GM06990 (cell line): ENCODE results near the gene NCOA1.

Experiments
- DNase-seq: peaks from one replicate; pipeline ENCODE4 v3.0.0-alpha.2; 2011; ENCODE audit not compliant: insufficient read length; ENCODE audit errors: extremely low read depth
- H3K27me3 ChIP-seq: replicated peaks from 2 replicates; pipeline ENCODE4 v1.6.0; 2011; ENCODE audit warnings: low read length; ENCODE audit not compliant: control insufficient read depth, insufficient read depth
- H3K36me3 ChIP-seq: 2 replicates; pipeline ENCODE4 v1.5.1; 2011; ENCODE audit warnings: low read length; ENCODE audit not compliant: control insufficient read depth, insufficient read depth
- H3K4me3 ChIP-seq: replicated peaks from 2 replicates; pipeline ENCODE4 v1.5.1; 2011; ENCODE audit warnings: low read depth, mild to moderate bottlenecking, control low read depth, low read length
- TF ChIP-seq, protein P1 (sequence below): IDR thresholded peaks from 2 replicates; pipeline ENCODE4 v1.5.1; 2011; ENCODE audit warnings: low read length, control low read depth, mild to moderate bottlenecking, inconsistent platforms; ENCODE audit not compliant: insufficient read depth, poor library complexity, severe bottlenecking

The NCOA1 gene

DNA sequence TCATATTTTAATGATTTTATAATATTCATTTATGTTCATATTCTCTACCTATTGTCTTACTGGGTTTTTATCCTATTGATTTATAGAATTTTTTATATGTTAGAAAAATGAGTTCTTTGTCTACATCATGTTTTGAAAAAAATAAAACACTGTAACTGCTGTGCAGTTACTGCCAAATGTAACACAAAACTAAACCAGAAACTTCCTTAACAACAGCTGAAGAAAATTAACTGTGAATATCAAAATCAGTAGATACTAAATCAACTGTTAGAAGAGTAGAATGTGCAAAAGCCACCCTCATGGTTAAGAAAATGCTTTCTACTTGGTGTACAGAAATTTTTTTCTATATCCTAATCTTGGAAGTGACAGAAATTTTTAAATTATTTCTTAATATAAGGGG is 232.6 kb downstream of the NCOA1 start:
- TF ChIP-seq, protein P1, sequence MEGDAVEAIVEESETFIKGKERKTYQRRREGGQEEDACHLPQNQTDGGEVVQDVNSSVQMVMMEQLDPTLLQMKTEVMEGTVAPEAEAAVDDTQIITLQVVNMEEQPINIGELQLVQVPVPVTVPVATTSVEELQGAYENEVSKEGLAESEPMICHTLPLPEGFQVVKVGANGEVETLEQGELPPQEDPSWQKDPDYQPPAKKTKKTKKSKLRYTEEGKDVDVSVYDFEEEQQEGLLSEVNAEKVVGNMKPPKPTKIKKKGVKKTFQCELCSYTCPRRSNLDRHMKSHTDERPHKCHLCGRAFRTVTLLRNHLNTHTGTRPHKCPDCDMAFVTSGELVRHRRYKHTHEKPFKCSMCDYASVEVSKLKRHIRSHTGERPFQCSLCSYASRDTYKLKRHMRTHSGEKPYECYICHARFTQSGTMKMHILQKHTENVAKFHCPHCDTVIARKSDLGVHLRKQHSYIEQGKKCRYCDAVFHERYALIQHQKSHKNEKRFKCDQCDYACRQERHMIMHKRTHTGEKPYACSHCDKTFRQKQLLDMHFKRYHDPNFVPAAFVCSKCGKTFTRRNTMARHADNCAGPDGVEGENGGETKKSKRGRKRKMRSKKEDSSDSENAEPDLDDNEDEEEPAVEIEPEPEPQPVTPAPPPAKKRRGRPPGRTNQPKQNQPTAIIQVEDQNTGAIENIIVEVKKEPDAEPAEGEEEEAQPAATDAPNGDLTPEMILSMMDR, result no peak
- no peaks in the 10 kb centered on the region for H3K36me3 ChIP-seq
- H3K4me3 ChIP-seq, result no peak overlapping the region
- no peaks in the 10 kb centered on the region for H3K27me3 ChIP-seq
- DNase-seq, result no peak

DNA sequence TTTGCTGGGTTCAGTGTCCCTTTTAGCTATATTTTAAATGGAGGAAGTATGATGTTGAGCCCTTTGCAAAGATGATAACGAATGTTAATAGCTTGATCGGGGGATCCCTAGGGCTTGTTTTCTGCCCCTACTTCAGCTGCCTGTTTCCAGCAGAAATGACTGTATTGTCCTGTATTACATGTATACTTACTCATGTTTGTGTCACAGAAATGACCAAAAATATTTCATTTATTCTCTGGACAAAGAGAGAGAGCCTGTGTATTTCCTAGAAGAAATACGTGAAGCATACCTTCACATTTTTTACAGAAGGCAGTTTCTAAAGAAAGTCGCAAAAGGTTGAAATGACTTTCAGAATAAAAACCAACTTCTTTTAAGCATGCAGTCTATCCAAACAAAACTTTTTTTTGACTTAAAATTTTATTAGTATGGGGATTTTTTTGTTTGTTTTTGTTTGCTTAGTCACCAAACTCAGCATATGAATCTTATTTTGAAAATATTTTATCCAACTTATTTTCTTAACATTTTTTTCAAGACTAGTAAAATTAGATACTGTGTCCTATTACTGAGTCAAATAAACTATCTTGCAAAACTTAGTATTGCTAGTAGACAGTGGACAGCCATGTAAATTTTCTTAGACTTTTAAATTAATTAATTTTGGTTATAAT is 233.2 kb downstream of the NCOA1 start:
- no peak overlapping the region; the same call in 1 of the 2 replicates for H3K4me3 ChIP-seq
- no peaks in the 10 kb centered on the region for H3K36me3 ChIP-seq
- TF ChIP-seq, protein P1, result no peak
- no peak for DNase-seq
- no peaks in the 10 kb centered on the region for H3K27me3 ChIP-seq

DNA sequence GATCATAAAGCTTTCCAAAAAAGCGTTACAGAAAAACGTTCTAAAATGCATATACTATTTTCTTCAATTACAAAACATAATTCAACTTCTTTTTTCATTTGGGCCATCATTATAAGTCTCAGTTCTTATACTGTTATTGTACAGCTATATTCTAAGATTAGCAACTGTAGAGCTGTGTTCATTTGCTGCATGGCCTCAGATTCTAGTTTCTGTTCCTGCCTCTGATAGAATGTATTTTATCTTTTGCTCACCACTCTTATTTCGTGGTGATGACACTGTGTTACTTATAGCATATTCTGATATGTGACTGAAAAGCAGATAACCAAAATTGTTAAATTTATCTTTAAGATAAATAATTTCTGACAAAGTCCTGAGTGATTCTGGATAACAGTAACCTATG is 234.9 kb downstream of the NCOA1 start:
- TF ChIP-seq, protein P1, result no peak
- Histone ChIP-seq H3K36me3 (peaks cover 2% of the 10 kb centered on the region), H3K4me3 (no peak overlapping the region), H3K27me3 (no peaks in the 10 kb centered on the region)
- no peak for DNase-seq

DNA sequence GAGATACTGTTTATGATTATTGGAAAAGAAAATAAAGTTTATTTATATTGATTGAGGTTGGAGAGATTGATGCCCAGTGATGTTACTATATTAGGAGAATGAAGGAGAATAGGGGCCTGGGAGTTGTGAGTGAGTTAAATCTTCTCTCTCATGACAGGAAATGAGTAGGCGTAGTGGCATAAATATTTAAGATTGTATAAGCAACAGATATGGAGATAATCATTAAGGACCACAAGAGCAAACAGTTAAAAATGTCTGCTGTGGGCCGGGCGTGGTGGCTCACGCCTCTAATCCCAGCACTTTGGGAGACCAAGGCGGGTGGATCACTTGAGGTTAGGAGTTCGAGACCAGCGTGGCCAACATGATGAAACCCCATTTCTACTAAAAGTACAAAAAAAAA is 239.4 kb downstream of the NCOA1 start:
- H3K4me3 ChIP-seq, result no peak overlapping the region
- H3K36me3 ChIP-seq, result peaks cover 2% of the 10 kb centered on the region
- DNase-seq, result no peak
- H3K27me3 ChIP-seq, result no peaks in the 10 kb centered on the region
- TF ChIP-seq, protein P1, result no peak

DNA sequence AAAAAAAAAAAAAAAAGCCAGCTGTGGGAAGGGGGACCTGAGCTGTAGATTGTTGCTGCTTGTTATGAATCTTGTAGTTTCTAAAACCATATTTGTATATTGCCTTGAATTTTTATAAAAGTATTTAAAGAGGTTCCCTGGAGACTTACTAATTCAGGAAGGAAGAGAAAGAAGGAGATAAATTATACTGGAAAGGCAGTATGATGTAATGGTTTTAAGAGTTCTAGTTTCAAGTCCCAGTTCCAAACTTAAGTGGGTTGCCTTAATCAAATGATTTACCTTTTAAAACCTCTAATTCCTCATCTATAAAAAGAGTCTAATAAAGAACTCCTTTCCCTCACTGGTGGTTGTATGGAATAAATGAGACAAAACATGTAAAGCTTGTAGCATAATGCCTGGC is 240.0 kb downstream of the NCOA1 start:
- no peak for DNase-seq
- TF ChIP-seq, protein P1, result no peak

DNA sequence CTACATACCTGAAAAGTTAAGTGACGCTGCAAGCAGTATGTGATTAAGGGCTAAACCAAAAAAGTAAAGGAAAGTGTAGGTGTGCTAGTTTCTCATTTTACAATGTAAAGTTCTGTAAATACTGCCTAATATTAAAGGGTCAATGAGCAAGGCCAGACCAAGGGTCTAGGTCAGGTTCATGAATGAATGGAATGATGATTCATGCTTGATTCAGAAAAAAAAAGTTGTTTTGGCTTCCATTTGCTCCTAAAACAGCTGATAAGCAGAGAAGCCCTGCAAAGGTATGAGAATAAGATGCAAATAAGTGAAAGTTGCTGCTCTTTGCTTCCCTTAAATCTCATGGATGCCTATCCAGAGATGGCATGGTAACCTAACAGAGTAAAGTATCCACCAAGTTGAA is 240.9 kb downstream of the NCOA1 start:
- Histone ChIP-seq H3K27me3 (no peaks in the 10 kb centered on the region), H3K4me3 (no peak overlapping the region), H3K36me3 (peaks cover 2% of the 10 kb centered on the region)
- TF ChIP-seq, protein P1, result no peak
- DNase-seq, result no peak

More for the DNA sequence above, 240.0 kb downstream of the NCOA1 start:
- no peak overlapping the region for H3K4me3 ChIP-seq
- H3K36me3 ChIP-seq, result peaks cover 2% of the 10 kb centered on the region
- H3K27me3 ChIP-seq, result no peaks in the 10 kb centered on the region
